Activated CD4-positive, alpha-beta T cell treated with anti-CD3 and anti-CD28 coated beads, Interleukin-2, Interleukin-4, amounts not matched to agents 100 ng/mL and 50 ng/mL, durations not matched to agents 16 hours and 8 hours (primary cell): Measurements from ENCODE around the gene NET1.
"Not testable (repeated sequence)": the region's sequence is repeated elsewhere in the genome, so short reads cannot be mapped to it uniquely, and the experiment has no call there.

ENCODE experiments used
- DNase-seq: peaks from one replicate; pipeline ENCODE4 v3.0.0-alpha.2; 2020; ENCODE audit warnings: low spot score

NET1 gene

GRCh38 chr10:5412277-5412941 is at the start of gene NET1:
Gene NET1 (plus strand): TSS chr10:5412557. CDS start chr10:5412693, 136 bp downstream.
- DNase-seq = peak; percentile 84

GRCh38 chr10:5362873-5363272 is 49.5 kb upstream of the NET1 start:
- DNase-seq = no peak

- DNase-seq = no peak
Observed at GRCh38 chr10:5364374-5364773, 48.0 kb upstream of the NET1 start.

- no peak for DNase-seq
Observed at GRCh38 chr10:5364890-5365338, 47.4 kb upstream of the NET1 start, which contains the start of gene UCN3. Gene UCN3 (plus strand): TSS chr10:5364966. CDS start chr10:5373721, 8,755 bp downstream.

GRCh38 chr10:5365928-5366327 is 46.4 kb upstream of the NET1 start:
- DNase-seq = no peak

GRCh38 chr10:5369362-5370158 is 42.8 kb upstream of the NET1 start:
- no peak for DNase-seq

GRCh38 chr10:5370493-5371352 is 41.6 kb upstream of the NET1 start:
- DNase-seq = no peak

GRCh38 chr10:5373307-5373706 is 39.0 kb upstream of the NET1 start:
- DNase-seq = no peak

GRCh38 chr10:5373891-5374611 is 38.3 kb upstream of the NET1 start:
- DNase-seq = no peak

GRCh38 chr10:5376450-5376849 is 35.9 kb upstream of the NET1 start:
- no peak for DNase-seq

GRCh38 chr10:5379202-5379601 is 33.2 kb upstream of the NET1 start:
- not testable (repeated sequence) for DNase-seq

- DNase-seq = not testable (repeated sequence)
Observed at GRCh38 chr10:5380395-5380794, 32.0 kb upstream of the NET1 start.

GRCh38 chr10:5381187-5381586 is 31.2 kb upstream of the NET1 start:
- no peak for DNase-seq

GRCh38 chr10:5385224-5385623 is 27.1 kb upstream of the NET1 start:
- DNase-seq = no peak

GRCh38 chr10:5387169-5387568 is 25.2 kb upstream of the NET1 start:
- DNase-seq = peak; percentile 24

- no peak for DNase-seq
Observed at GRCh38 chr10:5390607-5391205, 21.7 kb upstream of the NET1 start.

GRCh38 chr10:5391790-5392189 is 20.6 kb upstream of the NET1 start:
- no peak for DNase-seq

GRCh38 chr10:5393529-5393928 is 18.8 kb upstream of the NET1 start:
- DNase-seq = no peak

GRCh38 chr10:5395168-5395567 is 17.2 kb upstream of the NET1 start:
- DNase-seq = no peak

GRCh38 chr10:5396556-5397300 is 15.6 kb upstream of the NET1 start:
- DNase-seq = no peak

GRCh38 chr10:5399332-5399731 is 13.0 kb upstream of the NET1 start:
- DNase-seq = no peak
